ENCODE results near the gene GIPC3.
"Not testable (repeated sequence)": the region's sequence is repeated elsewhere in the genome, so short reads cannot be mapped to it uniquely, and the experiment has no call there.

Gene GIPC3

DNA sequence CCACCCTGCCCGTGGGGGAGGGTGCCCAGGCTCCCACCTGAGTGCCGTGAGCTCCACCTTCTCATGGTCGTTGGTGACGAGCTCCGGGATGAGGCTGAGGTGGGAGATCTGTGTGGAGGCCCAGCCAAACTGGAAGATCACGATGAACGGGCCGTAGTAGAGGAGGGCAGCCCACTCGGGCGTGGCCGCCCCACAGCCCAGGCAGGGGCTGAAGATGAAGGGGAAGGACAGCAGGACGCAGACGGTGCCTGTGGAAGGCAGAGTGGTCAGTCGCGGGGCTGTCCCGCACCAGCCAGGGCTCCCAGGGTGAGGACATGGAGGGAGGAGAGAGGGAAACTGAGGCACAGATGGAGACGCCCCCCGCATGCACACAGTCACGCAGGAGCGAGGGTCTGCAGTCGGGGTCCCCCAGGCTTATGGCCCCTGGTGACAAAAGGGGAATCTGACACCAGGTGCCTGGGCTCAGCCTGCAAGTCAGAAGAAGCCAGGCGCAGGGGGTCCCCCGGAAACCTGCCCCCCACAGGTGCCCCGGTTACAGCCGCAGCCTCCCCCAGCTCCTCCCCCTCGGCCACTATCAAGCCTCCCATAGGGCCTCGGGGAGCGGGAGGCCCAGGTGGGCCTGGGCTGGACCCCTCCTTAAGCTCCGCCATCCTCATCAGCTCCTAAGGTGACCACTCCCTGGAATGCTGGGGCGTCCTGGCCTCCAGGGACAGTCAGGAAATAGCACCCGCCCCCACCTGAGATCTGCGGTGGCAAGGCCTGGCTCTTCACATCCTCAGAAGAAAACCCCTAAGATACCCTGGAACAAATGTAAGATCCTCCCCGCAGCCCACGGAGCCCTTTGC lies 34.1 kb upstream of the GIPC3 start:
- DNase-seq (ENCODE audit: low spot score): no peak

DNA sequence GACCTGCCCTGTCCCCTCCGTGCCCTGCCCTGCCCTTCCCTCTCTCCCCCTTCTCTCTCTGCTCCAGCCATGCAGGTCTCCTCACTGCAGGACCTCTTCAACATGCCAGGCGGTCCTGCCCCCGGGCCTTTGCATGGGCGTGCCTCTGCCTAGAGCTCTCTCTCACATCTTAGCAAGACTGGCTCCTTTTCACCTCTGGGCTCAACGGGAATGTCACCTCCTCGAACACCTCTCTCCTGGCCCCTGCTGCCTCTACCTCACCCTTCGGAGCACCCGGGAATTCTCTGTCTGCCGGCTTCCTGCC lies 33.5 kb upstream of the GIPC3 start:
- DNase-seq (ENCODE audit: low spot score): no peak

DNA sequence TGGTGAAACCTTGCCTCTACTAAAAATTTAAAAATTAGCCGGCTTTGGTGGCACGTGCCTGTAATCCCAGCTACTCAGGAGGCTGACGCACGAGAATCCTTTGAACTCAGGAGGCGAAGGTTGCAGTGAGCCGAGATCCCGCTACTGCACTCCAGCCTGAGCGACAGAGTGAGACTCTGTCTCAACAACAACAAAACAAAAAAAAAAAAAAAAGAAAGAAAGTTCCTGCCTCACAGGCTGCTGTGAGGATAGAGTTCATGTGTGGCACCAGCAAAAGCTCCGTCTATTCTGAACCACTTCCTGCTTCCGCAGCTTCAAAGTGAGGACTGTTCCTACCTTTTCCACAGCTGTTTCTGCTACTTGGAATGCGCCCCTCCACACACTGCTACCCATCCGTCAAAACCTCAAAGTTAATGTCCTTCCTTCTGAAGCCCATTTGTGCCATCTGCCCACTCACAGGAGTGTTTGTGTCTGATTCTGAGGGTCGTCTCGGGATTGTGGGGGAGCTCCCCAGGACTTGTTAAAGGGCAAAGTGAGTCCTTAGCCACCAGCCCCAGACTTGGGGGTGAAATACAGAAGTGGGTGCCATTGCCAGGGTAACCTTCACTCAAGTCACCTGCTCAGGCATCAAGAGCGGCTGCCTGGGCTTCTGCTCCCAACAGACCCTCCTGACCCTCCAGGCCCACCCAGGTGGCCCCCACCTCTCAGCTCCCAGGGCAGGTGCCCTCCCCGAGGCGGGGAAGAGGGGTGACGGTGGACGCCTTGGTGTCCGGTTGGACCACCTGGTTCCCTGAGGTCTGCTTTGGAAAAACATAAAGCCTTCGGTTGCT lies 30.8 kb upstream of the GIPC3 start:
- DNase-seq (ENCODE audit: low spot score): peak; percentile 66

DNA sequence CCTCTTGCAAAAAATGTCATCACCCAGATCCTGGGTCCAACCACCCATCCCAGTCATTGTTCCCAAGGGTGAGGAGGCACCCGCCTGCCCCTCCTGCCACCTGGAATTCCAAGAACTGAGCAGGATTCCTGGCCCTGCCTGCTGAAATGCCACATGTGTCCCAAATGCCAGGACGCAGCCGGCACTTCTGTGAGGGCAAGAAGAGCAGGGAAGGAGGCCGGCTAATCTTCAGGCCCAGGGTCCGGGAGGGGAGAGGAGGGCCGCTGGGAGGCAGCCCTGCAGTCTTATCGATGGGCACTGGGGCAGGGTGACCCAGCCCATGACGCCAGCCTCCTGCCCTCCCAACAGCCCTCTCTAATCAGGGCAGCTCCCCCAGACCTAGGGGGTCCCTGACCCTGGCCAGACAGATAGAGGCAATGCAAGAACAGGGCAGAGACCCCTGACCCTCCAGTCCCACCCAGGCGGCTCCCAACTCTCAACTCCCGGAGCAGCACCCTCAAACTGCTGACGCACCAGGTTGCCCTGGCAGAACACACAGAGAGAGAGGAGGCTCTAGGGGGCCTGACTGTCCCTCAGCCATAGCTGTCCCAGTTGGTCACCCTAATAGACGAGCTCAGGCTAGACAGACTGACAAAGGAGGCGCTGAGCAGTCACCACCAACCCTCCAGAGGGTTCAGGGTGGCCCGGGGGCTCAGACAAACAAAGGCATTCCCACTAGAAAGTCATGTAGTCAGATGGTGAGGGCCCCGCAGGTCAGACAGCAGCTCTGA lies 29.4 kb upstream of the GIPC3 start:
- DNase-seq (ENCODE audit: low spot score): peak; percentile 9

DNA sequence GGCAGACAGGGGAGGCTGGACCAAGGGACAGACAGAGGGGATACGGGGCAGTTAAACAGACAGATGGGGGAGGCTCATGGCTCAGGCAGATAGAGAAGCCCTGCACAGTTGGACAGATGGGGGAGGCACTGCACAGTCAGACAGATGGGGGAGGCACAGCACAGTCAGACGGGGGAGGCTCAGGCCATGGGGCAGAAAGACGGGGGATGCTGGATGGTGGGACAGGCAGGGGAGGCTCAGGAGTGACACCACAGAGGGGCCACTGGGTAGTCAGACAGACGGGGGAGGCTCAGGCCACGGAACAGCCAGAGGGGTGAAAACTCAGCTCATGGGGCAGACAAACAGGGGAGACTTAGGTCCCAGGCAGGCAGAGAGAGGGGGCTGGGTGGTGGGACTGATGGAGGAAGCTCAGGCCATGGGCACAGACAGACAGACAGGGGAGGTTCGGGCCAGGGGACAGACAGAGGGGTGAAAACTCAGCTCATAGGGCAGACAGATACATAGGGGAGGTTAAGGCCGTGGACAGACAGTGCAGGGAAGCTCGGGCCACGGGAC lies 28.8 kb upstream of the GIPC3 start:
- DNase-seq (ENCODE audit: low spot score): peak; percentile 20

DNA sequence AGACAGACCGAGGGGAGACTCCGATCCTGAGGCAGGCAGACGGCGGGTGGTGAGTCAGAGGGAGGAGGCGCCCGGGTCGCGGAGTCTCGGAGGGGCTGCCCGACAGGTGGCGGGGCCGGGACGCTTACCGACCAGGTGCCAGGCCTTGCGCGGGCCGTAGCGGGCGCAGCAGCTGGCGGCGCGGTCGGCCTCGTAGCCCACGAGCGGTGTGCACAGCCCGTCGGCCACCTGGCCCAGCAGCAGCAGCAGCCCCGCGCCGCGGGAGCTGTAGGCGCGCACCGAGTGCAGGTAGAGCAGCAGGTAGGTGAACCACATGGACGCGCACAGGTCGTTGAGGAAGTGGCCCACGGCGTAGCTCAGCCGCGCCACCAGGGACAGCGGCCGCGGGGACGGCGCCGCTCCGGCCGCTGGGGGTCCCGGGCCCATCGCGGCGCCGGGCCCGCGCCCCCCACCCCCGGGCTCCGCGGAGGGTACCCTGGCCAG lies 28.3 kb upstream of the GIPC3 start:
- peak; percentile 75 for DNase-seq (ENCODE audit: low spot score)

DNA sequence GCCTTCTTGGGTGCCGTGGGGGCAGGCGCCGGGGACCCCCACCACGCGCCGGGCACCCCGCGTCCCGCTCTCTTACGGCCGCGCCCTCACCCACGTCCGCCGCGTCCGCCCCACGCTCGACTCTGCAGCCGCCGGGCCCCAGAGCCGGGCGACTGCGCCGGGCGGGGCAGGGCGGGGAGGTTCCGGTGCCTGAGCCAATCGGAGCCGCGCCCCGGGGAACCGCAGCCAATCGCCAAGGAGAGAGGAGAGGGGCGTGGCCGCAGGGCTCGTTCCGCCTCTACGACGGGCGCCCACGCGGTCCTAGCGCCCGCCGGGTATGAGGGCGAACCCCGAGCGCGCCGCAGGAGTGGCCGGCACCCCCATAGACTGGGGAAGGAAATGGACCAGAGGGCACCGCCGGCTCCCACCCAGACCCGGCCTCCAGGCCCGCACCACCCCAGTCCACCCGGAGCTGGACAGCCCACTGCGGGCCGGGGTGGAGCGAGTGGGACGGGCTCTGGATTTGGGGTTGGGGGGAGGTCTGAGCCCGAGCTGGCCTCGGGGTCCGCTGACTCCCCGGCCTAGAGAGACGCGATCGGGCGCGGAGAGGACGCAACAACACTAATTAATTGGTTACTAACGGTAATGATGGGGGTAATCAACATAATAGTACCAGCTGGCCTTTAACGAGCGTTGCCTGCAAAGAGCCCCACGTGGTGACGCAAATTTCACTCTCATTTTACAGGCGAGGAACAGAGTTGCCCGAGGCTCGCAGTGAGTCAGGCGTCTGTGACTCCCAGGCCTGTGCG lies 27.6 kb upstream of the GIPC3 start, which contains the start of gene MFSD12:
TSS of gene MFSD12 (minus strand) at position 126 of the 788 bp plus-strand sequence. CDS start 183 bp downstream, outside the sequence.
- peak; percentile 93 for DNase-seq (ENCODE audit: low spot score)

DNA sequence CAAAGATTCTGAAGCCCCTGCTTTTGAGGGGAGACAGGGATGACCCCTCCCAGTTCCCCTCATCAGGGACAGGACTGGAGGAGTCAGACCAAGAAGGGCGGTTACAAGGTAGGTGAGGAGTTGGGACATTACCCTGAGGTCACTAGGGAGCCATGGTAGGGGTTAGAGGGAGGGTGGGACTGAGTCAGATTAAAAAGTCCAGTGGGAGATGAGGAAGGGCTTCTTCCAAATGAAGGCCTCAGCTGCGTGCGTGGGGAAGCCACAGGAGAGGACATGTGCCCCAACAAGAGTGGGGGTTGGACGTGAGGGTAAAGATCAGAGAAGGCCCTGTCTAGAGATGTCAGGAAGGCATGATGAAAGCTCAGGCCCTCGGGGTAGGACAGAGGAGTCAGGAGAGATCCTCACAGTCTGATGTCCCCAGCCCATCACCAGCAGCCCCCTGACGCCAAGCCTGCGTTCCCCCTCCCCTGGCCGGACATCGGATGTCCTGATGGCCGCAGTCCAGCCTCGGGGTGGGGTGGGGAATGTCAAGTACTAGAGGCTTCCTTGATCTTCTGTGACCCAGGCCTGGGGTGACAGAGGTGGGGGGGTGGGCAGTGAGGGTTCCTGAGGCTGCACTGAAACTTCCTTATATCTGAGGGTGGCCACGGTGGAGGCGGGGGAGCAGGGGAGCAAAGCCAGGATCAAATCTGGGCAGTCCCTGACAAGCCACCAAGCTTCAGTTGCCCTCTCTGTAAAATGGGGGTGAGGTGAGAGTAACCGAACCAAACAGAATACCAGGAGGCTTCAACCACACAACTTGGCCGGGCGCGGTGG lies 21.4 kb upstream of the GIPC3 start:
- no peak for DNase-seq (ENCODE audit: low spot score)

DNA sequence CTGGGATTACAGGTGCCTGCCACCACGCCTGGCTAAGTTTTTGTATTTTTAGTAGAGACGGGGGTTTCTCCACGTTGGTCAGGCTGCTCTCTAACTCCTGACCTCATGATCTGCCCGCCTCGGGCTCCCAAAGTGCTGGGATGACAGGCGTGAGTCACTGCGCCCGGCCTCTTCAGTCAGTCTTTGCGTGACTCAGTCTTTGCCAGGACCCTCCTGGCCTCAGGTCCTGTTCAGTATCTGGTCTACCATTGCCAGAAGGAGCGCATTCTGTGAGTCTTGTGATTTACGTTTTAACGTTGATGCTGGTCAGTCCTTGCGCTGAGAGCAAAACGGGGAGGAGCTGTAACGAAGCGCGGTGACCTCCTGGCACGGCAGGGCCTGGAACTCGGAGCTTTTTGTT lies 20.1 kb upstream of the GIPC3 start:
- no peak for DNase-seq (ENCODE audit: low spot score)

DNA sequence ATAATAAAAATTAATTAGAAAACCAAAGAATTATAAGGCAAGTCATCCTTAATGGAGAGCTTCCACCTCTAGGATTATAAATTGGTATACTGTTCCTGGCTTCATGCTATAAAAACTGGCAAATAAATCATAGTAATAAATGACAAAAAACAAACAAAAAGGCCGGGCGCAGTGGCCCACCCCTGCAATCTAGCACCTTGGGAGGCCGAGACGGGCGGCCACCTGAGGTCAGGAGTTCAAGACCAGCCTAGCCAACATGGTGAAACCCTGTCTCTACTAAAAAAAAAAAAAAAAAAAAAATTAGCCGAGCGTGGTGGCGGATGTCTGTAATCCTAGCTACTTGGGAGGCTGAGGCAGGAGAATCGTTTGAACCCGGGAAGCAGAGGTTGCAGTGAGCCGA lies 15.2 kb upstream of the GIPC3 start:
- DNase-seq (ENCODE audit: low spot score): not testable (repeated sequence)

DNA sequence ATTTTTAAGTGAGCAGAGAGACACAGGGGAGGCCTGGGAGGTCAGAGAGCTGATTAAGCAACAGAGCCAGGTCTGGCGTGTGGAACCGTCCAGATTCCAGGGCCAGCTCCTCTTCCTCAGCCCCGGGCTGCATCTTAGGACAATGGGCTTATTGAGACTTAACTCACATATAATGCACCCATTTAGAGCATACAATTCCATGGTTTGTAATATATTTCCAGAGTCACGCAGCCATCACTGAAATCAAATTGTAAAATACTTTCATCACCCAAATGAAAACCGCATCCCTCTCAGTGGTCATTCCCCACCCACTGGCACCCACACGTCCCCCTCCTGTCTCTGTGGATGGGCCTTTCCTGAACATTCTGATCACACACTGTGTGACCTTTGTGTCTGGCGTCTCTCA lies 14.7 kb upstream of the GIPC3 start:
- no peak for DNase-seq (ENCODE audit: low spot score)

DNA sequence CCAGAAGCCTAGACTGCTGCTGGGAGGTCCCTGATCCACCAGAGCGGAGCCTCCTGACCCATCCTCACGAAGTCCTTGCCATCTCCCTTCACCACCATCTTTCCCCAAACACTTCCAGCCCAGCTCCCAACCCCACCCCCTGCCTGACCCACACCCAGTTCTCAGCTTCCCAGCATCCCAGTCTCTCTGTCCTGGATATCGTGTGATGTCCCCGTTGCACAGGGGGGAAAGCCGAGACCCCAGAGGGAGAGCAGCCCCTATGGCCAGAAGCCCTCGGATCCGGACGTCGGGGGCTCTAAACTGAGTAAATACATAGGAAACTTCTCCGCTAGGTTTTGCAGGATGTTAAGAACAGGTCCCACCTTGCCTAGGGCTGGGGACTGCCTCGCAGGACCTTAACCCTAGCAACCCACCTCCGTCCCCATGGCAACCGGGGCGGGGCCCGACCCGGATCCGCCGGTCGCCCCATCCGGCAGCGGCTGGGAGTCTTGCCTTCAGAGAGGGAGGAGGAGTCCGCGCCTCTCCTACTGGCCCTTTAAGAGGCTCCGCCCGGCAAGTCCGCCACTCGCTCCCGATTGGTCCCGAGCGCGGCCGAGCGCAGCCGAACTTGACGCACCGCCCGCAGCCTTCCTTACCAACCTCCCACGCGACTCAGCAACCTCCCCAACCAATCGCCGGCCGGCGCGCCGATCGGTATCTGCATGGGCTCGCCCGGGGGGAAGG lies 13.0 kb upstream of the GIPC3 start:
- peak; percentile 99 for DNase-seq (ENCODE audit: low spot score)

DNA sequence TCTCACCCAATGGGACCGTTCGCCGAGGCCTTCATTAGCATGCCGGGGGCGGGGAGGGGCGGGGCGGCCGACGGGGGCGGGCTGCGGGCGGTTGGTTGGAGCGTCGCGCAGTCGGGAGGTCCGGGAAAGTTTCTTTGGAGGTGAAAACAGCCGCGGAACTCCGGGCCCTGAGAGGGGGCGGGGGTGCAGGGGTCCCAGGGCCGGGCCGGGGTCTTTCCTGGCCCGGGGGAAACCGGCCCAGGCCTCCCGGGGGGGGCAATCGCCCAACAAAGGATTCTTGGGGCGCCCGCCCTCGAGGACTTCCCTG lies 12.5 kb upstream of the GIPC3 start, which contains the start of gene HMG20B:
TSS of gene HMG20B (plus strand) at position 90 of the 307 bp plus-strand sequence. CDS start 366 bp downstream, outside the sequence.
- DNase-seq (ENCODE audit: low spot score): no peak

DNA sequence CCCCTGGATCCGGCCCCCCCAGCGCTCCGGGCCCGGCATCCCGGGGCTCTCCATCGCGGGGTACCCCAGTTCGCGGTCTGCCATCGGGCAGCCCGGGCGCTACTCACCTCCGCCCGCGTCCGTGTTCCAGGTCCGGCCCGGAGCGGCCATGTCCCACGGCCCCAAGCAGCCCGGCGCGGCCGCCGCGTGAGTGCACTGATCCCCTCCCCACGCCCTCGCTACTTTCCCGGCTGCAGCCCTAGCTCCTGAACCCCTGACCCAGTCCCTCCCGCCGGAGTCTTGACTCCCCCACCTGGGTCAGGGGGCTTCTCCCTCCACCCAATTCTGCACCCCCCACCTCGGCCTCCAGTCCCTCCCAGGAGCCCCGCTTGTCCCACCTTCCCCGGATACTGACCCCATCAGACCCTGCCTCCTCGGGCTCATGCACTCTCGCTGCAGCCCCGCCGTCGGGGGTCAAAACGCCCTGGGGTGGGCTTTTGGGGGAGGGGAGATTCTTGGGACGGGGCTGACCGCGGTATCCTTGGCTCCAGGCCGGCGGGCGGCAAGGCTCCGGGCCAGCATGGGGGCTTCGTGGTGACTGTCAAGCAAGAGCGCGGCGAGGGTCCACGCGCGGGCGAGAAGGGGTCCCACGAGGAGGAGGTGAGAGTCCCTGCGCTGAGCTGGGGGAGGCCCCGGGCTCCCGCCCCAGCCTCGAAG lies 12.0 kb upstream of the GIPC3 start:
- no peak for DNase-seq (ENCODE audit: low spot score)

DNA sequence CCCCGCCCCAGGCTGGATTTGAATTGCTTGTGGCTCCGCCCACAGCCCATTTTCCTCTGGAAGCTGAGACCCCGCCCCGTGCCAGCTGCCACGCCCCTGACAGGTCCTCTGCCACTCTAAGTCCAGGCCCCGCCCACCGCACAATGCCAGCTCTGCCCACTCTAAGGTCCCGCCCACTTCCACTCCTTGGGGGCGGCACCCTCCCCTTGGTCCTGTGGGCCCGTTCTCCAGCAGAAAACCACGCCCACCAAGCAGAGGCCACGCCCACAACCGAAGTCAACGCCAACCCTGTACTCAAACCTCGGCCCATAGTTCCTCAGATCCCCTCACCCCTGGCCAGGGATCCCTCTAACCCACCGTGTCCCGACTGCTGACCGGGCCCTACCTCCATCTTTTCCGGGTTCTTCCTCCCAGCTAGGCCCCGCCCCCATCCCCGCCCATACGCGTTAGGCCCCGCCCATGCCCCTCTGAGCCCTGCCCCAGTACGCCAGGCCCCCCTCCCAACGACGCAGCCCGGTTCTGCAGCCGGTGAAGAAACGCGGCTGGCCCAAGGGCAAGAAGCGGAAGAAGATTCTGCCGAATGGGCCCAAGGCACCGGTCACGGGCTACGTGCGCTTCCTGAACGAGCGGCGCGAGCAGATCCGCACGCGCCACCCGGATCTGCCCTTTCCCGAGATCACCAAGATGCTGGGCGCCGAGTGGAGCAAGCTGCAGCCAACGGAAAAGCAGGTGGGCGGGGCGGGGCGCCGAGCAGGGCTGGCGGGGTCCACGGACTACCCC lies 11.2 kb upstream of the GIPC3 start:
- peak; percentile 98 for DNase-seq (ENCODE audit: low spot score)

DNA sequence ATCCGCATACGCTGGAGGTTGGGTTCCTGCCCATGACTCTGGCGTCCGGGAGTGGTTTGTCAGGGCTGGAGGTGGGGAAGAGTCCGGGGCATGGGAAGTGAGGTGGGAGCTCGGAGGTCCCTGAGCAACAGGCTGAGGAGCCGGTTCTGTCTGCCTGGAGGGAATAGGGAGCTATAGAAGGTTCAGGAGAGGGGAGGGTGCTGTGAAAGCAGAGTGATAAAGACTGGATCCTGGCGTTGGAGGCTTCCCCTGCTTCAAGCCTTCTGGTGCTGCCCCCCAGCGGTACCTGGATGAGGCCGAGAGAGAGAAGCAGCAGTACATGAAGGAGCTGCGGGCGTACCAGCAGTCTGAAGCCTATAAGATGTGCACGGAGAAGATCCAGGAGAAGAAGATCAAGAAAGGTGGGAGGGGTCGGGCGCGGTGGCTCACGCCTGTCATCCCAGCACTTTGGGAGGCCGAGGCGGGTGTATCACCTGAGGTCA lies 10.0 kb upstream of the GIPC3 start:
- DNase-seq (ENCODE audit: low spot score): peak; percentile 75

DNA sequence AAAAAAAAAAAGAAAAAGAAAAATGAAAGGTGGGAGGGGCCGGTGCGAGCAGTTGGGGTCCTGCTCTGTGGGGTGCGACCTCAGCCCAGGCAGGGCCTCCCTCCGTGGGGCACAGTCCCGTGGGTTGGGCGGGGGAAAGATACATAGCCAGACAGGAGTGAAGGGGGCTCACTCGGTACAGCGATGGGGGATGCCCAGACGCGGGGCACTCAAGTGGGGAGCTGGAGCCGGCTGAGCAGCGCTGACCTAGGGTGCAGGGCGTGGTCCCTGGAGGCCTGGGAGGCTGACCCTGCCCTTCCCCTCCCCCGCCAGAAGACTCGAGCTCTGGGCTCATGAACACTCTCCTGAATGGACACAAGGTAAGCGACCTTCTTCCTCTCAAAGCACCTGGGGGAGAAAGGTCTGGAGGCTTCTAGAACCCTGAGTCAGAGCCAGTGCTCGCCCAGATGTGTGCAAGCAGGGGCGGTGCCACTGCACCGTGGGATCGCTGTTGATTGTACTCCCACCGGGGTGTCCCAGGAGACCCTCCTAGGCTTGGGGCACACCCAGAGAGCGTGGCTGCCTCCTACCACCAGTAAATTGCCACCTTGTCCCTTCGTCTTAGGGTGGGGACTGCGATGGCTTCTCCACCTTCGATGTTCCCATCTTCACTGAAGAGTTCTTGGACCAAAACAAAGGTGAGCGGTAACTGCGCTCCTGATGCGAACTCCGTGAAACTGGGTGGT lies 9.2 kb upstream of the GIPC3 start:
- DNase-seq (ENCODE audit: low spot score): no peak

Measured in NAMALWA (cell line).